ENCODE results near the gene CCDC158. TPM values are rescaled to one million over a fixed set of nuclear protein-coding genes. Genes with fewer than 3 reads are reported as not detected.

The CCDC158 gene
- total and polyA plus RNA-seq, 4 donors, result 0.04 to 0.37 (median 0.14) TPM

DNA sequence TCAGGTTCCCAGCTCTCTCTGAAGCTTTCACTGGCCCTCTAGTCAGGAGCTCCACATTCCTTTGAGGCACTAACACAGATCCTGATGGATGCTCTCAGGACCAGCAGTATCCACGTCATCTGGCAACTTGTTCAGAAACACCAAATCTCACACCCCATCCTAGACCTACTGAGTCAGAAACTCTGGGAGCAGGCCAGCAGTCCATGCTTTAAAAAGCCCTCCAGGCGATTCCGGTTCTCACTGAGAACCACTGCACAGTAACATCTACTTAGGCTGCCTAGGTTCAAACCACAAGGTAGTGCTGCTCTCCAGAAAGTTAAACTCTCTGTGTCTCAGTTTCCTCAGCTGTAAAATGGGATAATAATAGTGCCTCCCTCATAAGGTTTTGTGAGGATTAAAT is 55.3 kb downstream of the CCDC158 start:
- no peak for ATAC-seq (ENCODE audit: insufficient read depth, low FRiP score)
- Histone ChIP-seq H3K9me3 (ENCODE audit: control insufficient read depth in 4 of 4, insufficient read depth in 3 of 4, low read length in 3 of 4) (peaks cover 0 to 6% (median 0%) of the 10 kb centered on the region in 4 donors), H3K4me3 (no peak overlapping the region), H3K36me3 (ENCODE audit: control insufficient read depth in 4 of 4, insufficient read depth in 4 of 4, low read length in 4 of 4) (no peaks in the 10 kb centered on the region), H3K4me1 (ENCODE audit: control insufficient read depth in 5 of 5, insufficient read depth in 5 of 5, low read length in 5 of 5) (no peaks in the 10 kb centered on the region), H3K27ac (ENCODE audit: low read depth in 1 of 2, low read length in 1 of 2) (no peak overlapping the region), H3K27me3 (ENCODE audit: control insufficient read depth in 3 of 3, insufficient read depth in 3 of 3, low read length in 2 of 3) (no peaks in the 10 kb centered on the region), H3K9ac (ENCODE audit: insufficient read depth in 1 of 2, low read length in 2 of 2) (no peak overlapping the region)
- WGBS, 2 donors, result 86 to 91% methylated on average over 3 of the region's 3 CpGs
- no peak for TF ChIP-seq CTCF (IDR thresholded peaks at IDR 0.05; ENCODE audit: control extremely low read depth, extremely low read depth)
- DNase-seq, result no peak

DNA sequence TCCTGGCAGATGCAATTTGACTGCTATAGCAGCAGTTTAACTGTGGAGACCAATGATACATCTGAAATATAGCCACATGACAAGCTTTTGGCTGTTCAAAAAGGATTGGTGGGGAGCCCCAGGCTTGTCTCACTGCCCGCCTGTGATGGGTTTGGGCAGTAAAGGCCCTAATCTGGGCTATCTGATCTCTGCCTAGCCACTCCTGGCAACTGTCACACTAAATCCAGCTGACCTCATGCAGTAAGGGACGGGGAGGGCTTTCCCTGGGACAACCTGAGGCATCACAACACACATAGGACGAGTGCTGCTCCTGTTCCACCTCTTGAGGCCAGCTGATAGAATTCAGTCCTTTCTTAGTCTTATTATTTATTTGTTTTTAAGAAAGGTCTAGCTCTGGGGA is 56.2 kb downstream of the CCDC158 start:
- H3K9ac ChIP-seq (ENCODE audit: insufficient read depth in 1 of 2, low read length in 2 of 2), result no peak overlapping the region
- DNase-seq, result no peak
- peaks cover 0 to 13% (median 0%) of the 10 kb centered on the region in 4 donors for H3K9me3 ChIP-seq (ENCODE audit: control insufficient read depth in 4 of 4, insufficient read depth in 3 of 4, low read length in 3 of 4)
- TF ChIP-seq CTCF (IDR thresholded peaks at IDR 0.05; ENCODE audit: control extremely low read depth, extremely low read depth), result no peak
- no peak overlapping the region for H3K27ac ChIP-seq (ENCODE audit: low read depth in 1 of 2, low read length in 1 of 2)
- H3K36me3 ChIP-seq (ENCODE audit: control insufficient read depth in 4 of 4, insufficient read depth in 4 of 4, low read length in 4 of 4), result no peaks in the 10 kb centered on the region
- H3K27me3 ChIP-seq (ENCODE audit: control insufficient read depth in 3 of 3, insufficient read depth in 3 of 3, low read length in 2 of 3), result no peaks in the 10 kb centered on the region
- ATAC-seq (ENCODE audit: insufficient read depth, low FRiP score), result no peak
- H3K4me3 ChIP-seq, result no peak overlapping the region
- H3K4me1 ChIP-seq (ENCODE audit: control insufficient read depth in 5 of 5, insufficient read depth in 5 of 5, low read length in 5 of 5), result no peaks in the 10 kb centered on the region
- WGBS, 2 donors, result 83 to 90% methylated on average over 3 of the region's 3 CpGs

GRCh38 chr4:76363556-76364290 is 57.2 kb downstream of the CCDC158 start:
- ATAC-seq (ENCODE audit: insufficient read depth, low FRiP score), result no peak

More at GRCh38 chr4:76363556-76364290, 57.2 kb downstream of the CCDC158 start:
- Histone ChIP-seq H3K9ac (ENCODE audit: insufficient read depth in 1 of 2, low read length in 2 of 2) (no peak overlapping the region), H3K27me3 (ENCODE audit: control insufficient read depth in 3 of 3, insufficient read depth in 3 of 3, low read length in 2 of 3) (no peaks in the 10 kb centered on the region), H3K9me3 (ENCODE audit: control insufficient read depth in 4 of 4, insufficient read depth in 3 of 4, low read length in 3 of 4) (peaks cover 0 to 13% (median 0%) of the 10 kb centered on the region in 4 donors), H3K27ac (ENCODE audit: low read depth in 1 of 2, low read length in 1 of 2) (no peak overlapping the region), H3K4me3 (no peak overlapping the region), H3K4me1 (ENCODE audit: control insufficient read depth in 5 of 5, insufficient read depth in 5 of 5, low read length in 5 of 5) (no peaks in the 10 kb centered on the region), H3K36me3 (ENCODE audit: control insufficient read depth in 4 of 4, insufficient read depth in 4 of 4, low read length in 4 of 4) (no peaks in the 10 kb centered on the region)
- 87 to 89% methylated on average over 6 of the region's 6 CpGs for WGBS, 2 donors
- no peak for DNase-seq
- no peak for TF ChIP-seq CTCF (IDR thresholded peaks at IDR 0.05; ENCODE audit: control extremely low read depth, extremely low read depth)

Measured in lung (tissue), 12 donors.